H1 (cell line): ENCODE measurements around the gene CACNB2. TPM values are rescaled to one million over a fixed set of nuclear protein-coding genes. Genes with fewer than 3 reads are reported as not detected.

Experiments
- KDM1A ChIP-seq: fragments of 200-600, 300-600 bp; sonication (generic); IDR thresholded peaks from 2 replicates; pipeline ENCODE4 v1.7.1; 2016; ENCODE audit warnings: mild to moderate bottlenecking, low read length, borderline replicate concordance
- POLR2AphosphoS5 ChIP-seq: IDR thresholded peaks from 2 replicates; pipeline ENCODE4 v1.6.1; 2011; ENCODE audit warnings: low read depth, low read length
- RAD21 ChIP-seq, 2 experiments: IDR thresholded peaks in 1 of 2; conservative IDR thresholded peaks in 1 of 2; 2 replicates each; pipeline ENCODE4 v1.6.1; 2011; ENCODE audit warnings: low read depth in 2 of 2, low read length in 2 of 2, improper control_type of control experiment in 1 of 2, inconsistent platforms in 1 of 2, mild to moderate bottlenecking in 1 of 2, moderate library complexity in 1 of 2
- SIX5 ChIP-seq: IDR thresholded peaks from 2 replicates; pipeline ENCODE4 v1.6.1; 2011; ENCODE audit warnings: mild to moderate bottlenecking, low read depth, low read length
- TBP ChIP-seq: IDR thresholded peaks from 2 replicates; pipeline ENCODE4 v1.6.1; 2011; ENCODE audit warnings: low read depth, low read length, improper control_type of control experiment
- polyA plus RNA-seq, 7 experiments: library from polyadenylated mRNA; depleted of rRNA in 3 of 7; stranded (reverse) in 5 of 7; unstranded in 2 of 7; fragments of >200 nt in 5 of 7; fragments of 200-250 nt in 2 of 7; gene quantifications; 1 replicate in 5 of 7; 2 replicates in 1 of 7; 4 replicates in 1 of 7; pipeline versions ENCODE4 v1.2.1 to v1.2.3, GENCODE V29; 2011 to 2013; ENCODE audit warnings: missing spikeins in 2 of 7, mixed read lengths in 2 of 7
- total RNA-seq: library from RNA; stranded (reverse); fragmentation: NEBNext Ultra II Directional; extraction: Animal tissue kit (Norgen Biotek cat#: 25700); gene quantifications from 2 replicates; pipeline ENCODE4 v1.2.1, GENCODE V29; 2021
- TF ChIP-seq, protein P1 (sequence below): IDR thresholded peaks from 2 replicates; pipeline ENCODE4 v1.6.1; 2011; ENCODE audit warnings: low read depth, mild to moderate bottlenecking, low read length; ENCODE audit not compliant: insufficient read depth

Gene CACNB2
- total and polyA plus RNA-seq, 2 of the 8 experiments (the other 6 are each of a cell fraction or from before 2014, with no cell fraction given) = 2.4 to 3.2 TPM

GRCh38 chr10:18577823-18578685, 437.8 kb downstream of the CACNB2 start (continued):
- TF ChIP-seq, protein P1, sequence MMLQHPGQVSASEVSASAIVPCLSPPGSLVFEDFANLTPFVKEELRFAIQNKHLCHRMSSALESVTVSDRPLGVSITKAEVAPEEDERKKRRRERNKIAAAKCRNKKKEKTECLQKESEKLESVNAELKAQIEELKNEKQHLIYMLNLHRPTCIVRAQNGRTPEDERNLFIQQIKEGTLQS = no peak
- TF ChIP-seq SIX5 (no peak), TBP (no peak), RAD21 (IDR thresholded peaks at IDR 0.05 in 1 of 2, conservative IDR thresholded peaks at IDR 0.05 in 1 of 2; ENCODE audit: low read depth in 2 of 2, low read length in 2 of 2) (no peak), POLR2AphosphoS5 (no peak), KDM1A (no peak)
